SK-N-SH (cell line): ENCODE measurements around the gene SMIM20. TPM values are rescaled to one million over a fixed set of nuclear protein-coding genes. Genes with fewer than 3 reads are reported as not detected.

Experiments used
- CTCF ChIA-PET: fragments of 300-600, 350-600 bp; formaldehyde crosslinking; extraction: SDS; loops from one replicate; lab custom pipeline; 2021; lab: Yijun Ruan, JAX
- POLR2A ChIA-PET: fragments of 350-600 bp; sonication (Branson Sonifier 250); formaldehyde crosslinking; extraction: SDS; loops from one replicate; lab custom pipeline; 2020; ENCODE audit warnings: antibody characterized with exemption, inconsistent platforms; lab: Yijun Ruan, JAX
- DNase-seq: peaks from one replicate; pipeline ENCODE4 v3.0.0; 2012
- H2AFZ ChIP-seq: fragments of 200-600 bp; sonication (generic); 2 replicates; pipeline ENCODE4 v1.8.1; 2016; ENCODE audit warnings: antibody characterized with exemption, mild to moderate bottlenecking, low read depth
- H3F3A ChIP-seq: fragments of 200-600 bp; sonication (generic); replicated peaks from 2 replicates; pipeline ENCODE3; 2016; ENCODE audit warnings: antibody characterized with exemption, mild to moderate bottlenecking; ENCODE audit not compliant: insufficient read depth
- H3K27ac ChIP-seq, 2 experiments: fragments of 200-500 bp in 1 of 2; fragments of 200-600 bp in 1 of 2; sonication (Bioruptor generic) in 1 of 2; sonication (generic), shearing (Covaris generic) in 1 of 2; 2 replicates each; pipeline versions ENCODE4 v1.5.1 to v1.6.1; 2014 to 2016; ENCODE audit warnings: low read depth in 2 of 2, inconsistent platforms in 1 of 2, low read length in 1 of 2, mild to moderate bottlenecking in 1 of 2, mixed read lengths in 1 of 2
- H3K27me3 ChIP-seq: fragments of 200-600 bp; sonication (generic), shearing (Covaris generic); 2 replicates; pipeline ENCODE4 v1.6.1; 2016; ENCODE audit warnings: mixed run types; ENCODE audit not compliant: insufficient read depth
- H3K36me3 ChIP-seq, 2 experiments: fragments of 200-500 bp in 1 of 2; fragments of 200-600 bp in 1 of 2; sonication (Bioruptor generic) in 1 of 2; sonication (generic) in 1 of 2; replicated peaks in 1 of 2; 2 replicates each; pipeline versions ENCODE3 to v1.5.1; 2014 to 2016; ENCODE audit warnings: low read length in 1 of 2, mild to moderate bottlenecking in 1 of 2; ENCODE audit not compliant: insufficient read depth in 2 of 2, control insufficient read depth in 1 of 2
- H3K4me1 ChIP-seq, 2 experiments: fragments of 200-500 bp in 1 of 2; fragments of 200-600 bp in 1 of 2; sonication (Bioruptor generic) in 1 of 2; sonication (generic), shearing (Covaris generic) in 1 of 2; 2 replicates each; pipeline versions ENCODE4 v1.5.1 to v1.6.1; 2014 to 2016; ENCODE audit warnings: low read depth in 1 of 2, low read length in 1 of 2, mixed run types in 1 of 2; ENCODE audit not compliant: insufficient read depth in 2 of 2, control insufficient read depth in 1 of 2
- H3K4me2 ChIP-seq: fragments of 200-600 bp; sonication (generic), shearing (Covaris generic); 2 replicates; pipeline ENCODE4 v1.6.1; 2017; ENCODE audit warnings: mixed run types
- H3K4me3 ChIP-seq, 2 experiments: fragments of 200-500 bp in 1 of 2; fragments of 200-600 bp in 1 of 2; sonication (Bioruptor generic) in 1 of 2; sonication (generic), shearing (Covaris generic) in 1 of 2; 2 replicates each; pipeline versions ENCODE4 v1.5.1 to v1.8.1; 2014 to 2016; ENCODE audit warnings: low read depth in 2 of 2, inconsistent platforms in 1 of 2, low read length in 1 of 2, mild to moderate bottlenecking in 1 of 2, mixed read lengths in 1 of 2, moderate library complexity in 1 of 2
- H3K79me2 ChIP-seq: fragments of 200-600 bp; sonication (generic); 2 replicates; pipeline ENCODE4 v1.8.1; 2017; ENCODE audit warnings: mild to moderate bottlenecking; ENCODE audit not compliant: insufficient read depth
- H3K9ac ChIP-seq: fragments of 200-600 bp; sonication (generic); 2 replicates; pipeline ENCODE4 v1.6.1; 2017; ENCODE audit warnings: mixed run types
- H3K9me2 ChIP-seq: fragments of 200-600 bp; sonication (generic); 2 replicates; pipeline ENCODE4 v1.6.1; 2017; ENCODE audit warnings: mixed run types
- H3K9me3 ChIP-seq: fragments of 200-600 bp; sonication (generic); 2 replicates; pipeline ENCODE4 v1.6.1; 2017; ENCODE audit warnings: mixed run types, mild to moderate bottlenecking, moderate library complexity
- H4K20me1 ChIP-seq: fragments of 200-600 bp; sonication (generic); 2 replicates; pipeline ENCODE4 v1.6.1; 2017; ENCODE audit warnings: mild to moderate bottlenecking, mixed run types; ENCODE audit not compliant: insufficient read depth
- EP300 ChIP-seq, 2 experiments: IDR thresholded peaks; 2 replicates each; pipeline versions ENCODE4 v1.4.0 to v1.6.1; 2012; ENCODE audit warnings: borderline replicate concordance in 1 of 2, low read depth in 1 of 2, low read length in 1 of 2
- GATA2 ChIP-seq: sonication (generic); formaldehyde crosslinking; IDR thresholded peaks from 2 replicates; pipeline ENCODE4 v1.5.0; 2020; ENCODE audit warnings: mild to moderate bottlenecking, missing genetic modification reagents
- NFIC ChIP-seq: IDR thresholded peaks from 2 replicates; pipeline ENCODE4 v1.4.0; 2012; ENCODE audit warnings: borderline replicate concordance
- RCOR1 ChIP-seq: fragments of 150-350 bp; IDR thresholded peaks from 2 replicates; pipeline ENCODE4 v1.6.1; 2017; ENCODE audit warnings: antibody characterized with exemption, low read length
- YY1 ChIP-seq: IDR thresholded peaks from 2 replicates; pipeline ENCODE4 v1.4.0; 2012; ENCODE audit warnings: low read depth, mild to moderate bottlenecking
- WGBS: methylation state at CpG from one replicate; pipeline ENCODE4 v1.1.6; 2017; ENCODE audit warnings: low lambda C conversion rate; 5-methylcytosine and 5-hydroxymethylcytosine counted together
- polyA plus RNA-seq, 3 experiments: library from polyadenylated mRNA; depleted of rRNA; stranded (reverse); fragments of >200 nt; gene quantifications; 2 replicates each; pipeline ENCODE4 v1.2.3, GENCODE V29; 2012

SMIM20 gene
- polyA plus RNA-seq, 1 of the 3 experiments (the other 2 are of a cell fraction), result 39.4 TPM

- Histone ChIP-seq H3K4me1 (peaks cover 0 to 14% of the 10 kb centered on the region in 2 experiments; a peak in 1 of 4 replicates), H3K9me2 (no peaks in the 10 kb centered on the region), H3K36me3 (no peaks in the 10 kb centered on the region), H3K9ac (no peak overlapping the region), H3K9me3 (no peaks in the 10 kb centered on the region), H3K27ac (peak overlapping the region in 1 of 2 experiments; percentile 51; a peak in 1 of 4 replicates), H3F3A (no peaks in the 10 kb centered on the region), H3K27me3 (no peaks in the 10 kb centered on the region), H4K20me1 (no peaks in the 10 kb centered on the region), H3K79me2 (no peaks in the 10 kb centered on the region), H2AFZ (no peak overlapping the region), H3K4me2 (no peak overlapping the region), H3K4me3 (no peak overlapping the region)
- DNase-seq, result peak; percentile 63
- WGBS, result 51% methylated on average over 11 of the region's 12 CpGs
- POLR2A ChIA-PET, result interaction anchor here (1.3 kb wide), 1 partner anchor 8 kb away, joined by 4 read pairs; no protein-coding TSS in a partner anchor
- TF ChIP-seq GATA2 (peak; percentile 89), YY1 (no peak), EP300 (IDR thresholded peaks at IDR 0.05; ENCODE audit: borderline replicate concordance in 1 of 2, low read depth in 1 of 2, low read length in 1 of 2) (peak in 1 of 2 experiments; percentile 62; a peak in 1 of 4 replicates), RCOR1 (peak; percentile 8; the same call in 1 of the 2 replicates)
- CTCF ChIA-PET, result interaction anchor here (0.6 to 4.3 kb wide), 5 partner anchors 11 to 883 kb away, joined by 3 to 21 read pairs (median 3); no protein-coding TSS in a partner anchor
These were observed 63.6 kb downstream of the SMIM20 start for GRCh38 chr4:25977397-25978170.

DNA sequence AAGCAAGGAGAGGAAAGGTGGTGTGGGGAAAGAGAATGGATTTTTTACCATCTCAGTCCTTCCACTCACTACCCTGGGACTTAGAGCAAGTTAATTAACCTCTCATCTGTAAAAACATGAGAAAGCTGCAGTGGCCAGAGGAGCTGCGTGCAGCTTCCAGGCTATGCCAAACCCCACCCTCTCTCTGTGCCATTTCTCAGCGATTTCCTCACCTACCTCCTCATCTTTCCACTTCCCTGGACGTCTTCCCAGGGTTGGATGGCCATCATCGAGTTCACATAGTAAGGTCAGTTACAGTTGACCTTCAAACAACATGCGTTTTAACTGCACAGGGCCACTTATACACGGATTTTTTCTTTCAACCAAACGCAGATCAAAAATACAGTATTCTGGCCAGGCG, 64.3 kb downstream of the SMIM20 start:
- Histone ChIP-seq H3K4me2 (no peak overlapping the region), H3K36me3 (no peaks in the 10 kb centered on the region), H3K9me2 (no peaks in the 10 kb centered on the region), H3F3A (no peaks in the 10 kb centered on the region), H3K27ac (peak overlapping the region in 1 of 2 experiments; percentile 40; a peak in 1 of 4 replicates), H3K4me3 (no peak overlapping the region), H3K9ac (no peak overlapping the region), H3K79me2 (no peaks in the 10 kb centered on the region), H3K27me3 (no peaks in the 10 kb centered on the region), H2AFZ (no peak overlapping the region), H4K20me1 (no peaks in the 10 kb centered on the region), H3K4me1 (peaks cover 0 to 14% of the 10 kb centered on the region in 2 experiments; a peak in 1 of 4 replicates), H3K9me3 (no peaks in the 10 kb centered on the region)
- ChIA-PET POLR2A (interaction anchor here (1.3 kb wide), 1 partner anchor 8 kb away, joined by 4 read pairs; no protein-coding TSS in a partner anchor), CTCF (interaction anchor here (1.5 to 4.3 kb wide), 2 partner anchors 10 to 81 kb away, joined by 4 to 21 read pairs; no protein-coding TSS in a partner anchor)
- TF ChIP-seq NFIC, result no peak
- DNase-seq, result no peak
- WGBS, result 51% methylated on average over 8 of the region's 8 CpGs

Other genes with a start within 250 kb of the SMIM20 start
- gene SEL1L3, start 51.2 kb upstream of the SMIM20 start, polyA plus RNA-seq (2012; rRNA removed), result 2.2 and 3.7 TPM in 2 replicates